GM21447 (cell line): ENCODE results near the gene CRIM1.

Source experiments
- ATAC-seq: cut with Tn5 transposase; IDR thresholded peaks from one replicate; pipeline ENCODE4 v1.9.1; 2021; ENCODE audit not compliant: unreplicated experiment

Gene CRIM1

GRCh38 chr2:36371070-36371874 is 15.7 kb downstream of the CRIM1 start:
- no peak for ATAC-seq

DNA sequence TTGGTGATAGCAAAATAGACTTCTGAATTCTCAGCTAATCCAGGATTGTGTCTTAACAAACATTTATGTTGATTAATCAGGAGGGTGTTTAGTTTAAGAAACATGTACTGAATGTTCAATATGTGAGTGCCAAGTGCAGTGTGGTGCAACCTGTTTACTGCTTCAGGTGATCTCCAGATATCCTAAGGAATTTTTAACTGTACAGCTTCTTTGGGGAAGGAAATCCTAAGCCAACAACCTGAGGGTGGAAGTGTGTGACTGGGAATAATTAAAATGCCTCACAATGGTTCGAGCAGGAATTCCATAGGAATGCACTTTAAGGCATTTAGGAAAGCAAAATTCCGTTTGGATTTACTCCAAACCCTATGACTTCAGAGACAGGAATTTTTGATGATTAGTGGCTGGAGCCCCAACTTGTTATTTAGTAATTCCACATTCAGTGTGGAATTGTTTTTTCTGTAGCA is 16.4 kb downstream of the CRIM1 start:
- no peak for ATAC-seq

DNA sequence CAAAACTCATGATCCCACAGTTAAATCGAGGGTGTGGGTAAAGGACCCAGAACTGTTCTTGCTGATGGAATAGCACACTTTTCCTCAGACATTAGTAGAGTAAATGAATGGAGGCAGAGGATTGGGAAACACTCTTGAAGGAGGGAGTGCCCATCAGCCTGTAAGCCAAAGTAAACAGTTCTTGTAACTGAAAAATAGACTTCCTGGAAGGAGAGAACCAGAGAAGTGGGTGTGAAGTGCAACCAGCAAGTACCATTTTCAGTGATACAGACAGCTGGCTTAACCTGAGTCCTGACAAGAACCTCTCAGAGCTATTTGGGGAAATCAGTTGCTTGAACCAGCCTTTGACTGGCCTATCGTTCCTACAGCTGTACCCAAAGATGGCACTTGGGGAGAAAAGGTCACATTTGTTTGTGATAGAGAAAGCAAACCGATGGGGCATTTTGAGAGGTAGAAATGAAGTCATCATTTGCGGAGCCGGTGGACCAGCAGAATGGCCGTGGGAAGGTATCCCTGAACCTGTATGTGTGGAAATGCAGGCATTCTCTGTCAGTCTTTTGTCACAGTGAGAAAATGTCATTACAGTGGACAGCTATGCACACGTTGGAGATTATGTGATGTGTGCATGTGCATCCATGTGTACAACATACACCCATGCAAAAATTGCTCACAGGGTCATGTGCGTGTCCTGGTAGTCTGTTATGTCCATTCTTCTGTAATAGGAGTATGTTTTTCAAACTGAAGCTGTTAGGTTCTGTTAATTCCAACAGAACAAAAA is 17.8 kb downstream of the CRIM1 start:
- no peak for ATAC-seq

- no peak for ATAC-seq
These were observed 19.0 kb downstream of the CRIM1 start for GRCh38 chr2:36374585-36374984.

GRCh38 chr2:36376319-36376765 is 20.8 kb downstream of the CRIM1 start:
- no peak for ATAC-seq

- no peak for ATAC-seq
These were observed 21.6 kb downstream of the CRIM1 start for GRCh38 chr2:36376992-36377738.

- ATAC-seq, result no peak
These were observed 24.3 kb downstream of the CRIM1 start for GRCh38 chr2:36379710-36380448.

DNA sequence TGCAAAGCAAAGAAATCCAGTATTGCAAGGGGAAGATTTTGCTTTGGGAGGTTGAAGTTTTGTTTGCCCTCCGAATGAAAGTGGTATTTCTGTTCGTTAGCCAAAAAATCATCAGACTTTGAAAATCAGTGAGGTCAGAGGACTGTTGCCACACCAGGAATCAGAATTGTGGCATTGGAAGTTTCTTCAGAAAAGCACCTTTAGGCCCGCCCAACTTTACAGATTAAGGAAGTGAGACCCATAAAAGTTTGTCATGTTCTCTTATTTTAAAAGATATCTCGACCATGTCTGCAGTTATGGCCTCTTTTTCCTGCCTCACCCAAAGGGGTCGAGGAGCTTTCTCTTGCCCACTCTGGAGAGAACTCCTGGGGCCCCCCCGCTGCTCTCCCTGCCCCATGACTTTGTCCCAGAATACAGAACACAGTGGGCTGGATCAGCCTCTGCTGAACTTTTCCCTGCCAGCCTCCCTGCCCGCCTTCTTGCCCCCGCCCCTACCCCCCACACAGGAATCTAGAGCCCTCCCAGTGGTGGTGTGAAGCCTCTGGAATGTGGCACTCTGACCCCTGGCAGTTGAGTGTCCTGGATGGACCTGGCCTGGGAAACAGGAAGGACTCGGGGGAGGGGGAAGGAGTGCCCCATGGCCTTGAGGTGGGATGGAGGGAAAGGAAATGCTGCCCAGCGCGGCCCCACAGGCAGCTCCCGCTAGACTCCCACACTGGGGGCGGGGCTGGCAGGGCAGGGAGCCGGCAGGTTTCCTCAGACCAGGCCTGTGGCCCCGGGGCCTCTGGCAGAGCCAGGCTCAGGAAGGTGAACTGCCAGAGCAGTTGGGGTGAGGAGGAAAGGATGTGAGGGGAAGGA is 25.3 kb downstream of the CRIM1 start:
- ATAC-seq, result no peak

DNA sequence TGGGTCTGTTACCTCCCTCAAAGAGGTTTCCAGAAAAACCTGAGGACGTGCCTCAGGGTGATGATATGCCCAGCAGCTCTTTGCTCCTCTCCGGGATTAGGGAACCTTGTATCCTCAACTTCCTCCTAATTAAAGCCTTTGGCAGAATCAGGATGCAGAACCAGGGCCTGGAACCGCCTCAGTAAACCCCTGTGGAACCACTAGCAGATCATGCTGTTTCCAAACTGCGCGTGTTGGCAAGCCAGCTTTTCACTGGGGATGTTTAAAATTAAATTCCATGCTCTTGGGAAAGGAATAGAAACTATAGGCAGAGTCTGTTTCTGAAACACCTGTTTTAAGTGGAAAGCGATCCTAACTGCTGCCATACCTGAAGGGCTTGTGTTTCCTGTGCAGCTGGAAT is 26.4 kb downstream of the CRIM1 start:
- ATAC-seq, result no peak

DNA sequence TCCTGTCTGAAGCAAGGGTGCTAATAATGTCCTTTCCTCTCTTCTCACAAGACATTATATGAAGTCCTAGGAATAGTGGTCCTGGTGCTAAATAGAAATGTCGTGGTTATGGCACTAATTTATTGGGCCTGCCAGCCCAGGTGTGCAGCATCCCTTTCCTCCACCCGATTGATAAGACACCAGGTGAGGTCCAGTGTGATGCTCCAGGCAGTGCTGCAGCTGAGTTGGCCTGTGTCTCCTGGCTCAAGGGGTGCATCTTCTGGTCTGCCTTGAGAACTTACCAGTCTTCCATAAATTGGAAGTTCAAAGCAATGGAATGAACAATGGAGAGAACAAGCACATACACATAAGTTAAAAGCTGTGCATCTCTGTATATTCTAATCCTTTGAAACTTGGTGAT is 26.9 kb downstream of the CRIM1 start:
- ATAC-seq, result no peak

- ATAC-seq, result no peak
These were observed 28.1 kb downstream of the CRIM1 start for GRCh38 chr2:36383726-36384125.

DNA sequence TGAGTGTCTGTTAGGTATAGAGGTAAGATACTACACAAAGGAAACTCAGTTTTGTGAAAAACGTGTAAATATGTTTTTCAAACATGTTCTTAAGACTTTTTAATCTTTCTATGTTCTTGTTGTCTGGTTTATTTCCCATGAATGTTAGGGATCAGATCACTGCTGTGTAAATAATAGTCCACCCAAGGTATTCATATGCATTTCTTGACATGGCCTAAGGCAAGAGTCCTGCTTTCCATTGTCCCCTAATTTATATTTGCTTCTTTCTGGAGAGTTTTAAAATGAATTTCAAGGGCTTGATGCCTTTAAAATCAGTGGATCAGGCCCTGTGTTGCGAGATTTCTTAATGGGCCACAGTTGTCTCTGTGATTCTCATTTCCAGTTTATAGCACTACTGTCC is 28.9 kb downstream of the CRIM1 start:
- no peak for ATAC-seq

GRCh38 chr2:36385603-36386002 is 30.0 kb downstream of the CRIM1 start:
- no peak for ATAC-seq

DNA sequence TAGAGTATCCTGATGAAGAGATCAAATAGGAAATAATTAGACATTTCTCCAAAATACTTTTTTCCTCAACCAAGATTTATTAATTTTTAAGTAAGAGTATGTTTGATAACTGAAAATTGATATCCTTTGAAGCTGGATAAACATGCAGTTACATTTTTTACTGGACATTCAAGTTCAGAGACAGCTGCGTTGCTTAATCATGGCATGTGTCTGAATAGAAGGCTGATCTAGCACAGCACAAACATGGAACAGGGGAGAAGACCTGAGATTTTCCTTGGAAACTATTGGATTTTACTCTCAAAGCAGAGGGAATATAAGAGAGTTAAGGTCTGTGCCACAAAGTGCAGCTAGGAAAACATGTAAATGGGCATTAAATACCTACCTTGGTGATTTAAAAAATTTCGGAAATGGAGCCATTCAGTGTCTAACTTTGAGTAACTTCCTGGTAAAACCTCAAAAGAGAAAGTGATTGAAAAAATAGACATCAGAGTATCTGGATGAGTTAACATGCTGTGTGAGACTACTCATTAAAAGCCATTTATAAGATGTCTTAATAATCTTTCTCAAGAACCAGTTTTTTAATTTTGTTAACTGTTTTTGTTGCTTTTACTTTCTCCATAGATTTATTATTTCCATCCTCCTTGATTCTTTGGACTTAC is 31.8 kb downstream of the CRIM1 start:
- no peak for ATAC-seq

DNA sequence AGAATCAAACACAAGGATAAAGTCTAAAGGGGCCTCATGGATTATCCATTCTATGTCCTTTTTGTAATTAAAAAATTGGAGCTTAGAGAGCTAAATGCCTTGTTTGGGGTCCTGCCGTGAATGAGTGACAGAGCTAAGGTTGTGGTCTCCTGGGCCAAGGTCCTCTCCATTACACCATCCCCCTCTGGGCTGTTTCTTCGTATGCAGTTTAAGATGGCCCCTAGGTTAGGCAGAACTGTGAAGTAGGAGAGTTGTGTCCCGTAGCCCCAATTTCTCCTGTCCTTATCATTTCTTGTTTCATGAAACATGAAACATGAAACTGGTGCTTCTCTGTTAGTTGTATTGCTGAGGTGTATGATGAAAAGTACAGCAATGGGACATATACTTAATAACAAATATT is 32.9 kb downstream of the CRIM1 start:
- ATAC-seq, result no peak

DNA sequence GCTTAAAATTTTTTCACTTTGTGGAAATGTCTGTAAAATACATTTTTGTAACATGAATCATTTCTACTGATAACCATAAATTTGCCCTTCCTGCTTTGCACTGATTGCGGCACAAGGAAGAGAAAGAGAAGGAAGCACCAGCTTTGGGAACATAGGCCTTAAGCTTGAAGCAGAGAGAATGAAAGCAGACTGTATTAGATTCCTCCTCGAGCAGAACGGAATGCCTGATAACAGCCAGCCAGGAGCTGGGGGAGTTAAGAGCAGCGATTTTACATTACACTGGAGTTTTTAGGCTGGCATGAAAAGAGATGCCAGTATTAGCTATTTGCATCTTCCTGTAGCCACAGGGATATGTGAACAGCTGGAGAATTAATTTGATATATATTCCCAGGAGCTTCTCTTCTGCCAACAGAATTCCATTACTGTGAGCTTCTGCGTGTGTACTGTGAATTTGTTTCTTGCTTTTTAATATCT is 33.5 kb downstream of the CRIM1 start:
- ATAC-seq, result no peak

DNA sequence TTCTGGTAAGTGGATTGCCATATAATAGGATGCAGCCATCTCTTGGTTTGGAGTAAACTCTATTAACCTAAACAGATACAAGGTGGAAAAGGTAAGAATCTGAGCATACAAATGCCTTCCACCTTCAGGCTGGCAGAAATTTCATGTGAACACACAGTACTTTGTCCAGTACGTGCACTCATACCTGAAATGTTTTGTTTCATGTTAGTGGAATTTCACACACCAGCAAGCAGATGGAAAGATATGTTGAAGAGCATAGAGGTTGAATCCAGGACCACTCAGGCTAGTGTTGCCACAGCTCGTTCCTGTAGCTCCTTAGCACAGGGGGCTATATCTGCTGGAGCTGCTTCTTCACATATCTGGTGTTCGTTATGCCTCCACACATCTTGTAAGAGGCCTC is 34.0 kb downstream of the CRIM1 start:
- no peak for ATAC-seq

- no peak for ATAC-seq
These were observed 37.1 kb downstream of the CRIM1 start for GRCh38 chr2:36392571-36393255.
